ENCODE data around the gene PAK5. TPM values are rescaled to one million over a fixed set of nuclear protein-coding genes. Genes with fewer than 3 reads are reported as not detected.

PAK5 gene
- polyA plus RNA-seq, 1 of the 3 experiments (the other 2 are of a cell fraction): 0.03 TPM

GRCh38 chr20:9509246-9509645 is 329.6 kb downstream of the PAK5 start:
- H3K9me3 ChIP-seq: no peaks in the 10 kb centered on the region
- no peak overlapping the region for H3K9ac ChIP-seq
- H3K36me3 ChIP-seq (replicated peaks in 1 of 2; ENCODE audit: control insufficient read depth in 1 of 2, insufficient read depth in 2 of 2, low read length in 1 of 2): no peaks in the 10 kb centered on the region
- H3K79me2 ChIP-seq (ENCODE audit: insufficient read depth): no peaks in the 10 kb centered on the region
- TF ChIP-seq JUND (IDR thresholded peaks at IDR 0.05) (no peak), SIN3A (IDR thresholded peaks at IDR 0.05; ENCODE audit: borderline replicate concordance, low read depth, low read length) (no peak)
- no peak overlapping the region for H3K4me2 ChIP-seq
- H2AFZ ChIP-seq (ENCODE audit: low read depth): no peak overlapping the region
- H3K27me3 ChIP-seq (ENCODE audit: insufficient read depth): no peaks in the 10 kb centered on the region; the same call in 1 of the 2 replicates
- no peak for DNase-seq
- ChIA-PET CTCF (no interaction called here), POLR2A (no interaction called here)
- no peak overlapping the region for H3K4me3 ChIP-seq (ENCODE audit: low read depth in 2 of 2, low read length in 1 of 2)
- H3K9me2 ChIP-seq: no peaks in the 10 kb centered on the region
- peaks cover 0 to 5% of the 10 kb centered on the region in 2 experiments; a peak in 2 of 4 replicates for H3K4me1 ChIP-seq (ENCODE audit: control insufficient read depth in 1 of 2, insufficient read depth in 2 of 2, low read depth in 1 of 2, low read length in 1 of 2)
- H3K27ac ChIP-seq (ENCODE audit: low read depth in 2 of 2, low read length in 1 of 2): no peak overlapping the region
- WGBS (ENCODE audit: low lambda C conversion rate): 77% methylated on average over 4 of the region's 4 CpGs
- no peaks in the 10 kb centered on the region for H3F3A ChIP-seq (replicated peaks; ENCODE audit: insufficient read depth)
- no peaks in the 10 kb centered on the region for H4K20me1 ChIP-seq (ENCODE audit: insufficient read depth)

- Histone ChIP-seq H3K4me1 (ENCODE audit: control insufficient read depth in 1 of 2, insufficient read depth in 2 of 2, low read depth in 1 of 2, low read length in 1 of 2) (peaks cover 0 to under 1% of the 10 kb centered on the region in 2 experiments; a peak in 1 of 4 replicates), H2AFZ (ENCODE audit: low read depth) (no peak overlapping the region), H3K4me2 (no peak overlapping the region), H3K9ac (no peak overlapping the region), H3K9me2 (no peaks in the 10 kb centered on the region), H3K27ac (ENCODE audit: low read depth in 2 of 2, low read length in 1 of 2) (no peak overlapping the region), H3K27me3 (ENCODE audit: insufficient read depth) (no peaks in the 10 kb centered on the region), H3K79me2 (ENCODE audit: insufficient read depth) (no peaks in the 10 kb centered on the region), H3K4me3 (ENCODE audit: low read depth in 2 of 2, low read length in 1 of 2) (no peak overlapping the region), H4K20me1 (ENCODE audit: insufficient read depth) (no peaks in the 10 kb centered on the region), H3K9me3 (no peaks in the 10 kb centered on the region), H3K36me3 (replicated peaks in 1 of 2; ENCODE audit: control insufficient read depth in 1 of 2, insufficient read depth in 2 of 2, low read length in 1 of 2) (no peaks in the 10 kb centered on the region), H3F3A (replicated peaks; ENCODE audit: insufficient read depth) (no peaks in the 10 kb centered on the region)
- POLR2A ChIA-PET: no interaction called here
- DNase-seq: no peak
- TF ChIP-seq SMC3 (IDR thresholded peaks at IDR 0.05; ENCODE audit: low read depth, low read length): no peak
- TF ChIP-seq TCF12 (IDR thresholded peaks at IDR 0.05): no peak
- TF ChIP-seq GATA2 (CRISPR knock-in tag; IDR thresholded peaks at IDR 0.05): no peak
- TF ChIP-seq RCOR1 (IDR thresholded peaks at IDR 0.05; ENCODE audit: low read length): no peak
- TF ChIP-seq POLR2AphosphoS5 (IDR thresholded peaks at IDR 0.05; ENCODE audit: low read depth, low read length): no peak
- TF ChIP-seq FOXM1 (IDR thresholded peaks at IDR 0.05; ENCODE audit: low read depth): no peak
- TF ChIP-seq SIN3A (IDR thresholded peaks at IDR 0.05; ENCODE audit: borderline replicate concordance, low read depth, low read length): no peak
- no peak for TF ChIP-seq TAF1 (IDR thresholded peaks at IDR 0.05; ENCODE audit: borderline replicate concordance, low read depth, low read length)
- no peak for TF ChIP-seq REST (IDR thresholded peaks at IDR 0.05; ENCODE audit: low read depth, low read length)
- TF ChIP-seq USF1 (IDR thresholded peaks at IDR 0.05; ENCODE audit: borderline replicate concordance, low read depth): no peak
- 88% methylated on average over 24 of the region's 30 CpGs for WGBS (ENCODE audit: low lambda C conversion rate)
- CTCF ChIA-PET: interaction anchor here (1.3 kb wide), 1 partner anchor 101 kb away, joined by 4 read pairs; no protein-coding TSS in a partner anchor
Measured at GRCh38 chr20:9508696-9509178, 330.1 kb downstream of the PAK5 start.

All from SK-N-SH (cell line).